Activated T-cell treated with anti-CD3 and anti-CD28 coated beads, Interleukin-2, amount 50 U/mL, for 72 hours (primary cell): ENCODE results near the gene MSANTD1. TPM values are rescaled to one million over a fixed set of nuclear protein-coding genes. Genes with fewer than 3 reads are reported as not detected.

Source experiments
- ATAC-seq, 2 donors: fragments of 150-1000 bp; cut with Tn5 transposase; replicated peaks in 1 of 2; 2 replicates each; pipeline ENCODE4 v1.10.0; 2021; ENCODE audit warnings: moderate library complexity in 2 of 2, mild to moderate bottlenecking in 1 of 2
- DNase-seq, 2 donors: peaks; one replicate each; pipeline ENCODE4 v3.0.0; 2021 to 2022; ENCODE audit warnings: mixed read lengths in 1 of 2
- H3K27ac Mint-ChIP-seq: one replicate; pipeline ENCODE4 v1.8.0; 2022; ENCODE audit warnings: mild to moderate bottlenecking, moderate library complexity, mixed read lengths
- H3K27me3 Mint-ChIP-seq: one replicate; pipeline ENCODE4 v1.8.0; 2022; ENCODE audit warnings: low read depth, mixed read lengths
- H3K36me3 Mint-ChIP-seq, 2 donors: one replicate each; pipeline ENCODE4 v1.8.0; 2022; ENCODE audit warnings: mixed read lengths in 2 of 2, mild to moderate bottlenecking in 1 of 2; ENCODE audit not compliant: insufficient read depth in 2 of 2
- H3K4me1 Mint-ChIP-seq: one replicate; pipeline ENCODE4 v1.8.0; 2022; ENCODE audit warnings: low read depth, mixed read lengths
- H3K4me3 Mint-ChIP-seq, 2 donors: one replicate each; pipeline ENCODE4 v1.8.0; 2022; ENCODE audit warnings: mild to moderate bottlenecking in 2 of 2, mixed read lengths in 2 of 2, moderate library complexity in 2 of 2
- H3K9me3 Mint-ChIP-seq, 2 donors: one replicate each; pipeline ENCODE4 v1.8.0; 2022; ENCODE audit warnings: mixed read lengths in 2 of 2
- total RNA-seq, 2 donors: library from RNA; stranded (reverse); gene quantifications; one replicate each; pipeline ENCODE4 v1.2.3, GENCODE V29; 2022

The MSANTD1 gene
- total RNA-seq, 2 donors from 2014 or later: 2.4 to 2.5 TPM

GRCh38 chr4:3229964-3230363 is 19.0 kb upstream of the MSANTD1 start:
- peaks cover 3 to 5% of the 10 kb centered on the region in 2 donors for H3K9me3 Mint-ChIP-seq
- no peaks in the 10 kb centered on the region for H3K27me3 Mint-ChIP-seq
- peaks cover 13 to 22% of the 10 kb centered on the region in 2 donors for H3K36me3 Mint-ChIP-seq
- H3K4me1 Mint-ChIP-seq: peaks cover 5% of the 10 kb centered on the region
- no peak overlapping the region for H3K27ac Mint-ChIP-seq
- no peak overlapping the region for H3K4me3 Mint-ChIP-seq
- ATAC-seq: no peak
- no peak for DNase-seq

GRCh38 chr4:3231471-3231870 is 17.5 kb upstream of the MSANTD1 start:
- ATAC-seq (no peak), DNase-seq (no peak)
- Mint-ChIP-seq H3K9me3 (peaks cover 3 to 5% of the 10 kb centered on the region in 2 donors), H3K27ac (no peak overlapping the region), H3K36me3 (peaks cover 13 to 22% of the 10 kb centered on the region in 2 donors), H3K4me1 (peaks cover 5% of the 10 kb centered on the region), H3K27me3 (no peaks in the 10 kb centered on the region), H3K4me3 (no peak overlapping the region)

- Mint-ChIP-seq H3K9me3 (peaks cover 3 to 5% of the 10 kb centered on the region in 2 donors), H3K36me3 (peaks cover 13 to 22% of the 10 kb centered on the region in 2 donors), H3K27me3 (no peaks in the 10 kb centered on the region), H3K4me1 (peaks cover 5% of the 10 kb centered on the region), H3K4me3 (no peak overlapping the region), H3K27ac (no peak overlapping the region)
- no peak for ATAC-seq
- no peak for DNase-seq
Measured at GRCh38 chr4:3232001-3232400, 17.0 kb upstream of the MSANTD1 start.

- peaks cover 13 to 22% of the 10 kb centered on the region in 2 donors for H3K36me3 Mint-ChIP-seq
- DNase-seq (no peak), ATAC-seq (no peak)
- H3K27ac Mint-ChIP-seq: no peak overlapping the region
- peaks cover 5% of the 10 kb centered on the region for H3K4me1 Mint-ChIP-seq
- peaks cover 3 to 5% of the 10 kb centered on the region in 2 donors for H3K9me3 Mint-ChIP-seq
- no peaks in the 10 kb centered on the region for H3K27me3 Mint-ChIP-seq
- no peak overlapping the region for H3K4me3 Mint-ChIP-seq
Measured at GRCh38 chr4:3232871-3233271, 16.1 kb upstream of the MSANTD1 start.

GRCh38 chr4:3233391-3234071 is 15.4 kb upstream of the MSANTD1 start:
- no peak overlapping the region for H3K27ac Mint-ChIP-seq
- no peak for ATAC-seq
- peaks cover 3 to 5% of the 10 kb centered on the region in 2 donors for H3K9me3 Mint-ChIP-seq
- DNase-seq: no peak
- no peaks in the 10 kb centered on the region for H3K27me3 Mint-ChIP-seq
- peaks cover 13 to 22% of the 10 kb centered on the region in 2 donors for H3K36me3 Mint-ChIP-seq
- H3K4me3 Mint-ChIP-seq: no peak overlapping the region
- H3K4me1 Mint-ChIP-seq: peaks cover 5% of the 10 kb centered on the region

GRCh38 chr4:3234171-3235029 is 14.6 kb upstream of the MSANTD1 start:
- Mint-ChIP-seq H3K27ac (no peak overlapping the region), H3K4me3 (no peak overlapping the region), H3K4me1 (peaks cover 5% of the 10 kb centered on the region), H3K9me3 (no peaks in the 10 kb centered on the region), H3K27me3 (no peaks in the 10 kb centered on the region), H3K36me3 (peaks cover 6 to 14% of the 10 kb centered on the region in 2 donors)
- DNase-seq: no peak
- no peak for ATAC-seq

GRCh38 chr4:3235030-3235345 is 14.0 kb upstream of the MSANTD1 start:
- Mint-ChIP-seq H3K27me3 (no peaks in the 10 kb centered on the region), H3K4me1 (peaks cover 5% of the 10 kb centered on the region), H3K4me3 (no peak overlapping the region), H3K27ac (no peak overlapping the region), H3K9me3 (no peaks in the 10 kb centered on the region), H3K36me3 (peaks cover 3 to 9% of the 10 kb centered on the region in 2 donors)
- ATAC-seq (no peak), DNase-seq (no peak)

GRCh38 chr4:3235581-3235980 is 13.4 kb upstream of the MSANTD1 start:
- Mint-ChIP-seq H3K9me3 (no peaks in the 10 kb centered on the region), H3K4me1 (peaks cover 5% of the 10 kb centered on the region), H3K27me3 (no peaks in the 10 kb centered on the region), H3K4me3 (no peak overlapping the region), H3K36me3 (peaks cover 3 to 7% of the 10 kb centered on the region in 2 donors), H3K27ac (no peak overlapping the region)
- DNase-seq (no peak), ATAC-seq (no peak)

- Mint-ChIP-seq H3K9me3 (no peaks in the 10 kb centered on the region), H3K4me3 (no peak overlapping the region), H3K4me1 (peaks cover 3% of the 10 kb centered on the region), H3K36me3 (peaks cover 3 to 5% of the 10 kb centered on the region in 2 donors), H3K27me3 (no peaks in the 10 kb centered on the region), H3K27ac (no peak overlapping the region)
- DNase-seq: no peak
- no peak for ATAC-seq
Measured at GRCh38 chr4:3236326-3236878, 12.6 kb upstream of the MSANTD1 start.

GRCh38 chr4:3237266-3237665 is 11.7 kb upstream of the MSANTD1 start:
- Mint-ChIP-seq H3K27ac (no peak overlapping the region), H3K27me3 (no peaks in the 10 kb centered on the region), H3K4me1 (no peaks in the 10 kb centered on the region), H3K4me3 (no peak overlapping the region), H3K9me3 (no peaks in the 10 kb centered on the region), H3K36me3 (peaks cover 0 to 1% of the 10 kb centered on the region in 2 donors)
- ATAC-seq (no peak), DNase-seq (no peak)

GRCh38 chr4:3237712-3238560 is 11.0 kb upstream of the MSANTD1 start:
- no peak for DNase-seq

GRCh38 chr4:3238721-3239120 is 10.2 kb upstream of the MSANTD1 start:
- DNase-seq (no peak), ATAC-seq (no peak)
- Mint-ChIP-seq H3K27ac (no peak overlapping the region), H3K36me3 (peaks cover 0 to 1% of the 10 kb centered on the region in 2 donors), H3K27me3 (no peaks in the 10 kb centered on the region), H3K4me1 (peaks cover 6% of the 10 kb centered on the region), H3K9me3 (no peaks in the 10 kb centered on the region), H3K4me3 (no peak overlapping the region)

More at GRCh38 chr4:3237712-3238560, 11.0 kb upstream of the MSANTD1 start:
- Mint-ChIP-seq H3K4me1 (peaks cover 2% of the 10 kb centered on the region), H3K36me3 (peaks cover 0 to 1% of the 10 kb centered on the region in 2 donors), H3K4me3 (no peak overlapping the region), H3K9me3 (no peaks in the 10 kb centered on the region), H3K27ac (no peak overlapping the region), H3K27me3 (no peaks in the 10 kb centered on the region)
- no peak for ATAC-seq
